H1 (cell line): Measurements from ENCODE around the gene ATP6V1B1. TPM values are rescaled to one million over a fixed set of nuclear protein-coding genes. Genes with fewer than 3 reads are reported as not detected.

Experiments
- CTCF ChIA-PET: fragments of 300-600 bp; sonication (Branson Sonifier 250); formaldehyde crosslinking; loops from one replicate; lab custom pipeline; 2021; ENCODE audit not compliant: partially characterized antibody; lab: Charles Lee
- POLR2A ChIA-PET: fragments of 300-600 bp; sonication (Branson Sonifier 250); formaldehyde crosslinking; loops from one replicate; lab custom pipeline; 2021; ENCODE audit warnings: inconsistent platforms; ENCODE audit not compliant: partially characterized antibody; lab: Charles Lee
- DNase-seq, 2 experiments: peaks; one replicate each; pipeline versions ENCODE4 v3.0.0 to v3.0.0-alpha.2; 2010 to 2022; ENCODE audit warnings: low spot score in 2 of 2, low read depth in 1 of 2, mixed read lengths in 1 of 2
- FAIRE-seq: peaks from 2 replicates; lab custom pipeline; 2011; peaks lifted over from hg19 to GRCh38; lab: Jason Lieb, UNC
- H2AFZ ChIP-seq: 2 replicates; pipeline ENCODE4 v1.8.1; 2012; ENCODE audit warnings: low read length, inconsistent platforms
- H2AK5ac ChIP-seq: 2 replicates; pipeline ENCODE4 v1.6.1; 2013; ENCODE audit warnings: low read depth, low read length
- H2BK120ac ChIP-seq: replicated peaks from 2 replicates; pipeline ENCODE3; 2013; ENCODE audit warnings: low read depth, low read length, inconsistent platforms
- H2BK12ac ChIP-seq: 2 replicates; pipeline ENCODE4 v1.6.1; 2013; ENCODE audit warnings: low read depth, low read length
- H2BK15ac ChIP-seq: 2 replicates; pipeline ENCODE4 v1.6.1; 2013; ENCODE audit warnings: low read length
- H2BK20ac ChIP-seq: 2 replicates; pipeline ENCODE4 v1.6.1; 2013; ENCODE audit warnings: low read length
- H2BK5ac ChIP-seq: 2 replicates; pipeline ENCODE4 v1.6.1; 2013; ENCODE audit warnings: low read depth, low read length
- H3K14ac ChIP-seq: 2 replicates; pipeline ENCODE4 v1.6.1; 2013; ENCODE audit warnings: inconsistent platforms; ENCODE audit not compliant: insufficient read length
- H3K18ac ChIP-seq: 2 replicates; pipeline ENCODE4 v1.6.1; 2013; ENCODE audit warnings: low read length; ENCODE audit errors: extremely low read depth
- H3K23ac ChIP-seq: 2 replicates; pipeline ENCODE4 v1.6.1; 2013; ENCODE audit warnings: inconsistent platforms; ENCODE audit not compliant: insufficient read length
- H3K23me2 ChIP-seq: 2 replicates; pipeline ENCODE4 v1.6.1; 2013; ENCODE audit warnings: low read depth, low read length
- H3K27ac ChIP-seq: 2 replicates; pipeline ENCODE4 v1.6.1; 2011; ENCODE audit warnings: low read depth, low read length, inconsistent platforms
- H3K27me3 ChIP-seq, 4 experiments: replicated peaks in 1 of 4; 1 replicate in 1 of 4; 2 replicates in 3 of 4; pipeline versions ENCODE4 v1.6.1 to v1.8.1; 2011 to 2013; ENCODE audit warnings: low read length in 3 of 4, mild to moderate bottlenecking in 3 of 4, inconsistent platforms in 2 of 4, mixed read lengths in 2 of 4, moderate library complexity in 1 of 4; ENCODE audit not compliant: control insufficient read depth in 3 of 4, insufficient read depth in 3 of 4; ENCODE audit errors: extremely low read depth in 1 of 4
- H3K36me3 ChIP-seq, 4 experiments: 2 replicates each; pipeline versions ENCODE4 v1.6.1 to v1.8.1; 2011 to 2013; ENCODE audit warnings: mild to moderate bottlenecking in 4 of 4, low read length in 3 of 4, moderate library complexity in 2 of 4, control low read depth in 1 of 4, inconsistent platforms in 1 of 4; ENCODE audit not compliant: insufficient read depth in 4 of 4, control insufficient read depth in 2 of 4
- H3K4ac ChIP-seq: replicated peaks from 2 replicates; pipeline ENCODE3; 2013; ENCODE audit warnings: low read length, low read depth, mixed read lengths, inconsistent platforms; ENCODE audit not compliant: insufficient read length
- H3K4me1 ChIP-seq, 4 experiments: replicated peaks in 1 of 4; 1 replicate in 1 of 4; 2 replicates in 3 of 4; pipeline versions ENCODE4 v1.6.1 to v1.8.1; 2011 to 2013; ENCODE audit warnings: low read length in 3 of 4, inconsistent platforms in 2 of 4, mixed read lengths in 1 of 4; ENCODE audit not compliant: insufficient read depth in 4 of 4, control insufficient read depth in 3 of 4
- H3K4me2 ChIP-seq, 2 experiments: 2 replicates each; pipeline versions ENCODE4 v1.6.1 to v1.8.1; 2011 to 2013; ENCODE audit warnings: low read depth in 2 of 2, low read length in 2 of 2, control low read depth in 1 of 2, inconsistent platforms in 1 of 2, mild to moderate bottlenecking in 1 of 2; ENCODE audit not compliant: insufficient read depth in 1 of 2
- H3K4me3 ChIP-seq, 4 experiments: fragments of 200-600, 300-600 bp in 1 of 4; sonication (generic), shearing (Covaris generic), sonication (Bioruptor Twin) in 1 of 4; 2 replicates each; pipeline versions ENCODE4 v1.5.1 to v1.8.1; 2011 to 2016; ENCODE audit warnings: low read length in 4 of 4, low read depth in 3 of 4, control low read depth in 2 of 4, inconsistent platforms in 2 of 4, mild to moderate bottlenecking in 2 of 4, mixed read lengths in 1 of 4, moderate library complexity in 1 of 4; ENCODE audit not compliant: insufficient read depth in 2 of 4; ENCODE audit errors: extremely low read depth in 1 of 4
- H3K56ac ChIP-seq: replicated peaks from 2 replicates; pipeline ENCODE3; 2013; ENCODE audit warnings: low read depth, mild to moderate bottlenecking, mixed read lengths, low read length, inconsistent platforms; ENCODE audit not compliant: insufficient read length
- H3K79me1 ChIP-seq: 2 replicates; pipeline ENCODE4 v1.6.1; 2013; ENCODE audit warnings: low read depth, low read length, control low read depth
- H3K79me2 ChIP-seq, 2 experiments: 2 replicates each; pipeline versions ENCODE4 v1.6.1 to v1.8.1; 2012 to 2013; ENCODE audit warnings: low read length in 2 of 2, mild to moderate bottlenecking in 2 of 2, inconsistent platforms in 1 of 2; ENCODE audit not compliant: insufficient read depth in 2 of 2, control insufficient read depth in 1 of 2
- H3K9ac ChIP-seq, 4 experiments: replicated peaks in 1 of 4; 1 replicate in 1 of 4; 2 replicates in 3 of 4; pipeline versions ENCODE4 v1.6.1 to v1.8.1; 2011 to 2013; ENCODE audit warnings: low read depth in 3 of 4, low read length in 3 of 4, control low read depth in 2 of 4, mild to moderate bottlenecking in 2 of 4, moderate library complexity in 2 of 4, inconsistent platforms in 1 of 4; ENCODE audit errors: extremely low read depth in 1 of 4
- H3K9me3 ChIP-seq, 2 experiments: 2 replicates each; pipeline versions ENCODE4 v1.6.1 to v1.8.1; 2012 to 2013; ENCODE audit warnings: mild to moderate bottlenecking in 2 of 2, moderate library complexity in 2 of 2, control low read depth in 1 of 2, inconsistent platforms in 1 of 2, low read depth in 1 of 2, low read length in 1 of 2, mixed read lengths in 1 of 2; ENCODE audit not compliant: insufficient read depth in 2 of 2
- H4K20me1 ChIP-seq, 2 experiments: replicated peaks in 1 of 2; 2 replicates each; pipeline versions ENCODE3 to v1.8.1; 2011 to 2013; ENCODE audit warnings: inconsistent platforms in 2 of 2, low read length in 2 of 2, mild to moderate bottlenecking in 1 of 2; ENCODE audit not compliant: insufficient read depth in 2 of 2, control insufficient read depth in 1 of 2
- H4K5ac ChIP-seq: 2 replicates; pipeline ENCODE4 v1.6.1; 2013; ENCODE audit warnings: low read length, low read depth, mixed read lengths, inconsistent platforms; ENCODE audit not compliant: insufficient read length
- H4K8ac ChIP-seq: 2 replicates; pipeline ENCODE4 v1.8.0; 2013; ENCODE audit warnings: mild to moderate bottlenecking, moderate library complexity, low read length, inconsistent platforms; ENCODE audit not compliant: insufficient read depth; ENCODE audit errors: extremely low read depth
- H4K91ac ChIP-seq: replicated peaks from 2 replicates; pipeline ENCODE3; 2013; ENCODE audit warnings: low read length, mixed read lengths, inconsistent platforms; ENCODE audit not compliant: insufficient read length
- ASH2L ChIP-seq: fragments of 200-600, 300-600 bp; sonication (generic); IDR thresholded peaks from one replicate; pipeline ENCODE4 v1.7.1; 2017; ENCODE audit warnings: low read length
- BRCA1 ChIP-seq: IDR thresholded peaks from 2 replicates; pipeline ENCODE4 v1.6.1; 2012; ENCODE audit warnings: low read depth, low read length, improper control_type of control experiment
- EZH2 ChIP-seq: fragments of 200-600 bp; sonication (generic); IDR thresholded peaks from 2 replicates; pipeline ENCODE4 v1.7.1; 2012; ENCODE audit warnings: low read depth, mild to moderate bottlenecking, moderate library complexity, low read length, inconsistent platforms; ENCODE audit not compliant: severe bottlenecking
- KDM5A ChIP-seq: fragments of 200-600 bp; IDR thresholded peaks from 2 replicates; pipeline ENCODE4 v1.7.1; 2012; ENCODE audit warnings: mild to moderate bottlenecking, low read length, inconsistent platforms, mixed read lengths
- NANOG ChIP-seq: IDR thresholded peaks from 2 replicates; pipeline ENCODE4 v1.6.1; 2011; ENCODE audit warnings: low read length, low read depth, mild to moderate bottlenecking, inconsistent platforms; ENCODE audit not compliant: insufficient read depth, poor library complexity, severe bottlenecking
- RAD21 ChIP-seq, 2 experiments: IDR thresholded peaks in 1 of 2; conservative IDR thresholded peaks in 1 of 2; 2 replicates each; pipeline ENCODE4 v1.6.1; 2011; ENCODE audit warnings: low read depth in 2 of 2, low read length in 2 of 2, improper control_type of control experiment in 1 of 2, inconsistent platforms in 1 of 2, mild to moderate bottlenecking in 1 of 2, moderate library complexity in 1 of 2
- RNF2 ChIP-seq: fragments of 200-900, 300-1000 bp; sonication (generic); IDR thresholded peaks from 2 replicates; pipeline ENCODE4 v1.7.1; 2016; ENCODE audit warnings: borderline replicate concordance, low read depth, mild to moderate bottlenecking, antibody characterized with exemption, low read length; ENCODE audit not compliant: poor library complexity, severe bottlenecking; ENCODE audit errors: missing control alignments
- SRF ChIP-seq: IDR thresholded peaks from 2 replicates; pipeline ENCODE4 v1.6.1; 2011; ENCODE audit warnings: mild to moderate bottlenecking, low read depth, low read length, moderate library complexity
- SUZ12 ChIP-seq: fragments of 200-600 bp; sonication (generic); IDR thresholded peaks from 2 replicates; pipeline ENCODE4 v1.6.1; 2012; ENCODE audit warnings: mild to moderate bottlenecking, inconsistent platforms, low read length, moderate library complexity, mixed read lengths
- TAF1 ChIP-seq: IDR thresholded peaks from 2 replicates; pipeline ENCODE4 v1.6.1; 2011; ENCODE audit warnings: mild to moderate bottlenecking, low read depth, low read length
- WGBS, 2 experiments: shearing (Covaris generic) in 1 of 2; methylation state at CpG; one replicate each; pipeline versions ENCODE4 v1.1.6 to v1.1.7; 2013 to 2015; ENCODE audit warnings: low lambda C conversion rate in 2 of 2, mixed read lengths in 2 of 2, inconsistent platforms in 1 of 2, low coverage in 1 of 2, missing lambda C conversion rate in 1 of 2; ENCODE audit not compliant: insufficient replicate concordance in 2 of 2, insufficient coverage in 1 of 2, insufficient read length in 1 of 2; ENCODE audit errors: extremely low coverage in 1 of 2, missing lambda C conversion rate in 1 of 2; 5-methylcytosine and 5-hydroxymethylcytosine counted together
- polyA plus RNA-seq, 7 experiments: library from polyadenylated mRNA; depleted of rRNA in 3 of 7; stranded (reverse) in 5 of 7; unstranded in 2 of 7; fragments of >200 nt in 5 of 7; fragments of 200-250 nt in 2 of 7; gene quantifications; 1 replicate in 5 of 7; 2 replicates in 1 of 7; 4 replicates in 1 of 7; pipeline versions ENCODE4 v1.2.1 to v1.2.3, GENCODE V29; 2011 to 2013; ENCODE audit warnings: missing spikeins in 2 of 7, mixed read lengths in 2 of 7
- total RNA-seq: library from RNA; stranded (reverse); fragmentation: NEBNext Ultra II Directional; extraction: Animal tissue kit (Norgen Biotek cat#: 25700); gene quantifications from 2 replicates; pipeline ENCODE4 v1.2.1, GENCODE V29; 2021

Gene ATP6V1B1
- total and polyA plus RNA-seq, 2 of the 8 experiments (the other 6 are each of a cell fraction or from before 2014, with no cell fraction given), result not detected

DNA sequence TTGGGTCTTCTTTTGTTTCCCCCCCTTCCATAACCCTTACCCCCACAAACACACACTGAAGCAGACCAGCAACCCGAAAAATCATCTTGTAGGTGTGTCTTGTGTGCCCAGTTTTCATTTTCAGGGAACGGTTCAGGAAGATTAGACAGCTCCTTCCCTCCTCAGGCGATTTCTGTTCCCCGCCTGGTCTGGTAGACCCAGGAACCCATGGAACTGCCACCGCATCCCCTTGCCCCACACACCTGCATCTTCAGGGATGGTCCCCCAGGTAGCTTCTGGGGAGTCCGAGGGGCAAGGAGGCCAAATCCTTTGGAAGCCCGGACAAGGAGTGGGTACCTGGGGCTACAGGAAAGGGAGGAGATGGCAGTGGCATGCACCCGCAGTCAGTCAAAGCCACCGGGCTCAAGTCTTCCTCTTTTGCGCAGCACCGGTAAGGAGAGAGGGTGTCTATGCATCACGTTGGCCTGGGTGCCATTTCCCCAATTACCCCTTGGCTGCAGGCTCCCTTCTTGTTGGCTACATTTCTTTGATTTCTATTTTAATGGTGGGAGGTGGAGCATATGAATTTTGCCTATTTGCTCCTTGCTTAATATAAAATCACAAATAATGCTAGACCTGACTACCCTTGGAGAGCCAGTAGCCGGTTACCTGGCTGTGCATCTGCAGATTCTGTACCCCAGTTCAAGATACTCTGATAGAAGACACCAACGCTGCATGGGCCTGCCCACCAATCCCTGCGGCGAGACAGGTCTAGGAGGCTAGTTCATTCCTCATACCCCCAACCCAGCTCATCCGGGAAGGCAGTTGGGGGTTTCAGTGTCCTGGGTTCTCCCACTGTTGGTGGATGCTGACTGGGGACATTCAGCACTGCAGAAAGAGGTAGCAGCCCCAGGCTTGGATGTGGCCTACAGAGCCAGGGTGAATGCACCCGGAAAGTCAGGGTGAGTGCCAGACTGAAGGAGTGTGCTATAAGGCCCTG lies 30.0 kb upstream of the ATP6V1B1 start:
- Histone ChIP-seq H2BK12ac (peak overlapping the region; percentile 84; the same call in 1 of the 2 replicates), H3K9me3 (no peaks in the 10 kb centered on the region), H3K23ac (no peak overlapping the region), H3K79me2 (no peaks in the 10 kb centered on the region), H2BK20ac (no peak overlapping the region; the same call in 1 of the 2 replicates), H3K9ac (no peak overlapping the region), H4K91ac (no peak overlapping the region), H3K4me2 (no peak overlapping the region; a peak in 1 of 4 replicates), H3K56ac (no peak overlapping the region), H3K36me3 (no peaks in the 10 kb centered on the region), H4K20me1 (peaks cover 24 to 32% of the 10 kb centered on the region in 2 experiments), H2AFZ (no peak overlapping the region), H3K4me1 (peaks cover 0 to 21% (median 17%) of the 10 kb centered on the region in 4 experiments; a peak in 6 of 7 replicates), H3K23me2 (peaks cover 11% of the 10 kb centered on the region; the same call in 1 of the 2 replicates), H3K18ac (no peak overlapping the region), H2BK15ac (peak overlapping the region; percentile 92; the same call in 1 of the 2 replicates), H2AK5ac (no peak overlapping the region; the same call in 1 of the 2 replicates), H2BK120ac (peak overlapping the region; percentile 15), H3K14ac (no peak overlapping the region), H3K79me1 (no peaks in the 10 kb centered on the region), H3K4ac (no peak overlapping the region), H3K27ac (no peak overlapping the region), H3K4me3 (no peak overlapping the region), H3K27me3 (peaks cover 80 to 94% (median 86%) of the 10 kb centered on the region in 4 experiments), H2BK5ac (no peak overlapping the region), H4K8ac (no peak overlapping the region), H4K5ac (no peak overlapping the region)
- ChIA-PET POLR2A (interaction anchor here (1.3 to 1.5 kb wide), 2 partner anchors 10 to 13 kb away, joined by 3 to 4 read pairs; no protein-coding TSS in a partner anchor), CTCF (interaction anchor here (1.5 to 3.3 kb wide), 7 partner anchors 8 to 42 kb away, joined by 3 to 13 read pairs (median 8); no protein-coding TSS in a partner anchor)
- peak in 1 of 2 experiments; percentile 62 for DNase-seq
- no peak for FAIRE-seq
- TF ChIP-seq ASH2L (no peak), KDM5A (no peak), EZH2 (peak; percentile 85), SUZ12 (peak; percentile 86), SRF (no peak), TAF1 (no peak), BRCA1 (no peak), RNF2 (peak; percentile 95), NANOG (no peak), RAD21 (IDR thresholded peaks at IDR 0.05 in 1 of 2, conservative IDR thresholded peaks at IDR 0.05 in 1 of 2; ENCODE audit: low read depth in 2 of 2, low read length in 2 of 2) (no peak)
- WGBS, 2 experiments, result 20% methylated on average over 16 of the region's 18 CpGs; no CpG with 5 or more reads in 1 of the 2 experiments
